MV-4-11 (cell line): ENCODE results near the gene LMO4.

Experiments used
- DNase-seq: peaks from one replicate; lab custom pipeline; 2025; lab: John Stamatoyannopoulos, UW

Gene LMO4

GRCh38 chr1:87327376-87328271 is 1.1 kb upstream of the LMO4 start:
- no peak for DNase-seq

- peak; percentile 24 for DNase-seq
Measured at GRCh38 chr1:87329051-87329525, 408 bp downstream of the LMO4 start.

GRCh38 chr1:87329526-87330056 is 911 bp downstream of the LMO4 start:
- peak; percentile 60 for DNase-seq

GRCh38 chr1:87330057-87330884 is 1.6 kb downstream of the LMO4 start:
- DNase-seq = peak; percentile 56

GRCh38 chr1:87330885-87331364 is 2.2 kb downstream of the LMO4 start:
- DNase-seq = no peak

- DNase-seq = no peak
Measured at GRCh38 chr1:87331365-87332241, 2.9 kb downstream of the LMO4 start.

- DNase-seq = peak; percentile 27
Measured at GRCh38 chr1:87333692-87334347, 5.1 kb downstream of the LMO4 start.

- no peak for DNase-seq
Measured at GRCh38 chr1:87334351-87335174, 5.9 kb downstream of the LMO4 start.

GRCh38 chr1:87335175-87335884 is 6.7 kb downstream of the LMO4 start:
- peak; percentile 45 for DNase-seq

GRCh38 chr1:87336623-87337067 is 8.0 kb downstream of the LMO4 start:
- DNase-seq = no peak

GRCh38 chr1:87337606-87338005 is 8.9 kb downstream of the LMO4 start:
- no peak for DNase-seq

- no peak for DNase-seq
Measured at GRCh38 chr1:87338566-87338965, 9.9 kb downstream of the LMO4 start.

- DNase-seq = no peak
Measured at GRCh38 chr1:87344231-87344630, 15.6 kb downstream of the LMO4 start.

- DNase-seq = no peak
Measured at GRCh38 chr1:87346130-87346814, 17.6 kb downstream of the LMO4 start.

GRCh38 chr1:87348341-87349019 is 19.8 kb downstream of the LMO4 start:
- no peak for DNase-seq

- DNase-seq = no peak
Measured at GRCh38 chr1:87349036-87349435, 20.4 kb downstream of the LMO4 start.

GRCh38 chr1:87355894-87356293 is 27.2 kb downstream of the LMO4 start:
- no peak for DNase-seq

- DNase-seq = no peak
Measured at GRCh38 chr1:87356591-87356990, 27.9 kb downstream of the LMO4 start.
